Calu3 (cell line): ENCODE measurements around the gene ERCC1. TPM values are rescaled to one million over a fixed set of nuclear protein-coding genes. Genes with fewer than 3 reads are reported as not detected.
A peak's percentile ranks its signal among the peaks of the same experiment; 100 is the strongest.

Experiments used
- BruUV-seq: library from RNA; stranded (reverse); fragments of 400-500 nt; replicated peaks from 2 replicates; lab custom pipeline; 2021; lab: Mats Ljungman, UMichigan
- CTCF ChIA-PET: fragments of 300-600 bp; sonication (Branson Sonifier 250); formaldehyde crosslinking; loops from one replicate; lab custom pipeline; 2022; ENCODE audit warnings: antibody characterized with exemption; lab: Charles Lee
- DNase-seq: peaks from one replicate; pipeline ENCODE4 v3.0.0; 2022
- H3K27ac Mint-ChIP-seq: one replicate; pipeline ENCODE4 v1.8.0; 2022; ENCODE audit warnings: mixed read lengths; ENCODE audit not compliant: unreplicated experiment
- H3K27me3 Mint-ChIP-seq: one replicate; pipeline ENCODE4 v1.8.0; 2022; ENCODE audit warnings: mixed read lengths; ENCODE audit not compliant: unreplicated experiment
- H3K36me3 Mint-ChIP-seq: one replicate; pipeline ENCODE4 v1.8.0; 2022; ENCODE audit warnings: mild to moderate bottlenecking, moderate library complexity, mixed read lengths; ENCODE audit not compliant: insufficient read depth, unreplicated experiment
- H3K4me1 Mint-ChIP-seq: one replicate; pipeline ENCODE4 v1.8.0; 2022; ENCODE audit warnings: mild to moderate bottlenecking, low read depth, mixed read lengths; ENCODE audit not compliant: unreplicated experiment
- H3K4me3 Mint-ChIP-seq: one replicate; pipeline ENCODE4 v1.8.0; 2022; ENCODE audit warnings: mild to moderate bottlenecking, low read depth, moderate library complexity, mixed read lengths; ENCODE audit not compliant: unreplicated experiment
- H3K9me3 Mint-ChIP-seq: one replicate; pipeline ENCODE4 v1.8.0; 2022; ENCODE audit warnings: low read depth, mixed read lengths; ENCODE audit not compliant: unreplicated experiment
- CTCF ChIP-seq: fragments of 200-600 bp; IDR thresholded peaks from one replicate; pipeline ENCODE4 v1.8.0; 2022; ENCODE audit warnings: antibody characterized with exemption; ENCODE audit not compliant: unreplicated experiment
- intact Hi-C: fragments of 100-400 bp; cut with micrococcal nuclease; formaldehyde crosslinking; loops from one replicate; pipeline ENCODE4 v1.10.0; 2022; ENCODE audit not compliant: unreplicated experiment
- total RNA-seq: library from RNA; stranded (reverse); gene quantifications from 2 replicates; pipeline ENCODE4 v1.2.3, GENCODE V29; 2022

Gene ERCC1
- total RNA-seq, 1 experiment from 2014 or later: 55.7 TPM

GRCh38 chr19:45428384-45429231 lies 4.9 kb upstream of the ERCC1 start:
- peak; percentile 69 for TF ChIP-seq CTCF
- peak overlapping the region; percentile 75 for H3K4me3 Mint-ChIP-seq
- BruUV-seq: no TSS peak
- peaks cover 25% of the 10 kb centered on the region for H3K4me1 Mint-ChIP-seq
- DNase-seq: peak; percentile 58
- no peaks in the 10 kb centered on the region for H3K27me3 Mint-ChIP-seq
- intact Hi-C loops: no loop called here
- CTCF ChIA-PET: interaction anchor here (1.0 to 1.3 kb wide), 4 partner anchors 11 to 56 kb away, joined by 3 to 12 read pairs (median 6); partner anchors contain the start of gene PPP1R13L
- peaks cover 23% of the 10 kb centered on the region for H3K36me3 Mint-ChIP-seq
- H3K9me3 Mint-ChIP-seq: no peaks in the 10 kb centered on the region
- peak overlapping the region; percentile 80 for H3K27ac Mint-ChIP-seq

GRCh38 chr19:45424191-45425058 lies 708 bp upstream of the ERCC1 start:
- CTCF ChIA-PET: interaction anchor here (0.7 to 2.1 kb wide), 8 partner anchors 10 to 268 kb away, joined by 3 to 18 read pairs (median 6); partner anchors contain the start of genes PPP1R13L and QPCTL
- BruUV-seq: no TSS peak
- intact Hi-C loops: loop anchor here (2.0 kb wide), 1 partner anchor 20 kb away; the partner anchor contains the start of gene PPP1R13L
- Mint-ChIP-seq H3K36me3 (peaks cover 47% of the 10 kb centered on the region), H3K4me1 (peaks cover 41% of the 10 kb centered on the region), H3K27me3 (no peaks in the 10 kb centered on the region), H3K9me3 (no peaks in the 10 kb centered on the region), H3K4me3 (peak overlapping the region; percentile 77), H3K27ac (peak overlapping the region; percentile 85)
- TF ChIP-seq CTCF: no peak
- peak; percentile 87 for DNase-seq

- Mint-ChIP-seq H3K9me3 (no peaks in the 10 kb centered on the region), H3K36me3 (peaks cover 40% of the 10 kb centered on the region), H3K4me1 (peaks cover 41% of the 10 kb centered on the region), H3K27me3 (no peaks in the 10 kb centered on the region), H3K4me3 (peak overlapping the region; percentile 77), H3K27ac (peak overlapping the region; percentile 85)
- intact Hi-C loops: no loop called here
- no peak for TF ChIP-seq CTCF
- DNase-seq: no peak
- no TSS peak for BruUV-seq
- CTCF ChIA-PET: interaction anchor here (2.1 kb wide), 1 partner anchor 21 kb away, joined by 18 read pairs; no protein-coding TSS in a partner anchor
These were observed 606 bp downstream of the ERCC1 start for GRCh38 chr19:45423033-45423588.

GRCh38 chr19:45421947-45422498 lies 1.7 kb downstream of the ERCC1 start:
- CTCF ChIA-PET: no interaction called here
- no peak for DNase-seq
- Mint-ChIP-seq H3K27me3 (no peaks in the 10 kb centered on the region), H3K4me3 (no peak overlapping the region), H3K27ac (peak overlapping the region; percentile 9), H3K4me1 (peaks cover 37% of the 10 kb centered on the region), H3K36me3 (peaks cover 34% of the 10 kb centered on the region), H3K9me3 (no peaks in the 10 kb centered on the region)
- intact Hi-C loops: no loop called here
- no peak for TF ChIP-seq CTCF
- BruUV-seq: no TSS peak
